ENCODE measurements around the gene CCDC80. TPM values are rescaled to one million over a fixed set of nuclear protein-coding genes. Genes with fewer than 3 reads are reported as not detected.
"Not testable (repeated sequence)": the region's sequence is repeated elsewhere in the genome, so short reads cannot be mapped to it uniquely, and the experiment has no call there.

CCDC80 gene
- polyA plus RNA-seq, 1 donor, result 27.6 TPM

DNA sequence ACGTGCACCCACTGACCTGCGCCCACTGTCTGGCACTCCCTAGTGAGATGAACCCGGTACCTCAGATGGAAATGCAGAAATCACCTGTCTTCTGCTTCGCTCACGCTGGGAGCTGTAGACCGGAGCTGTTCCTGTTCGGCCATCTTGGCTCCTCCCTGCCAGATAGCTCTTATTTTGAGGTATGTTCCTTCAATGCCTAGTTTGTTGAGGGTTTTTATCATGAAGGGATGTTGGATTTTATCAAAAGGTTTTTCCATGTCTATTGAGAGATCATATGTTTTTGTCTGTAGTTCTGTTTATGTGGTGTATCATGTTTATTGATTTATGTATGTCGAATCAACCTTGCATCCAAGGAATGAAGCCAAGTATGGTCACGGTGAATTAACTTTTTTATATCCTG is 24.1 kb upstream of the CCDC80 start:
- H3K9me3 ChIP-seq (ENCODE audit: control insufficient read depth, low read depth, low read length); H3K4me1 ChIP-seq (ENCODE audit: control insufficient read depth, insufficient read depth, low read length); H3K27ac ChIP-seq (ENCODE audit: low read length); H3K36me3 ChIP-seq (ENCODE audit: control insufficient read depth, insufficient read depth, low read length); DNase-seq; H3K27me3 ChIP-seq (ENCODE audit: control insufficient read depth, insufficient read depth, low read length); H3K4me3 ChIP-seq (ENCODE audit: low read length): not testable (repeated sequence)
- WGBS (ENCODE audit: insufficient coverage, low lambda C conversion rate), result 95% methylated on average over 4 of the region's 9 CpGs

DNA sequence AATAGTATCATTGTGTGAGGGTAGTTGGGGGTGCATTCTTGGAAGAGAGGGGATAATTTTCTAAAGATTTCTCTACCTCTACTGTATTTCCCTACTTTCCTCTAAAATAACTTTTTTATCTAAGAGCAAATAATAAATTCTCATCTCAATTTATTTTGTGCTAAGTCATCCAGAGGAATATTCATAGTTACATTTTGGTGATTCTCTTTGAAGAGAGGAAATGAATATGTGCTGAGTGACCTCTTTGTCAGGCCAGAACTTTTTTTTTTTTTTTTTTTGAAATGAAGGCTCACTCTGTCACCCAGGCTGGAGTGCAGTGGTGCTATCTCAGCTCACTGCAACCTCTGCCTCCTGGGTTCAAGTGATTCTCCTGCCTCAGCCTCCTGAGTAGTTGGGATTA is 15.1 kb upstream of the CCDC80 start:
- no peaks in the 10 kb centered on the region for H3K9me3 ChIP-seq (ENCODE audit: control insufficient read depth, low read depth, low read length)
- H3K4me1 ChIP-seq (ENCODE audit: control insufficient read depth, insufficient read depth, low read length), result no peaks in the 10 kb centered on the region
- no peak overlapping the region for H3K4me3 ChIP-seq (ENCODE audit: low read length)
- no peaks in the 10 kb centered on the region for H3K27me3 ChIP-seq (ENCODE audit: control insufficient read depth, insufficient read depth, low read length)
- no peaks in the 10 kb centered on the region for H3K36me3 ChIP-seq (ENCODE audit: control insufficient read depth, insufficient read depth, low read length)
- DNase-seq, result no peak
- no peak overlapping the region for H3K27ac ChIP-seq (ENCODE audit: low read length)

DNA sequence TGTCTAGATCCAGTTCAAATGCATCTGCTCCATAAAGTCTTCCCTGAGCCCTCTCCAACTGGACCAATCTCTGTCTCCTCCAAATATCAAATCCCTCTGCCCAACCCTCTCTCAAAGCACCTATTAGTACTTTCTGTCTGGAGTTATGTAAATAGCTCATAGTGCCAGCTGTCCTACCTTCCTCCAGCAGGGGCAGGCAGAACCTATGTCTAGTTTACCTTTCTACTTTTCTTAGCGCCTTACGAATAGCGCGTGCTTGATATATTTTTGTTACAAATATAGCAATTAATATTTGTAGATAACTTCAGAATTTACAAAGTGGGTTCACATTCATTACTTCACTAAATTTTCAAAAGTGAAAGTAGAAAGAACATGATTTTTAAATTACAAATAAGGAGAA is 14.0 kb upstream of the CCDC80 start:
- no peak for DNase-seq
- no peaks in the 10 kb centered on the region for H3K9me3 ChIP-seq (ENCODE audit: control insufficient read depth, low read depth, low read length)
- H3K27me3 ChIP-seq (ENCODE audit: control insufficient read depth, insufficient read depth, low read length), result no peaks in the 10 kb centered on the region
- 100% methylated on average over 4 of the region's 4 CpGs for WGBS (ENCODE audit: insufficient coverage, low lambda C conversion rate)
- H3K4me3 ChIP-seq (ENCODE audit: low read length), result no peak overlapping the region
- H3K27ac ChIP-seq (ENCODE audit: low read length), result no peak overlapping the region
- H3K36me3 ChIP-seq (ENCODE audit: control insufficient read depth, insufficient read depth, low read length), result no peaks in the 10 kb centered on the region
- H3K4me1 ChIP-seq (ENCODE audit: control insufficient read depth, insufficient read depth, low read length), result no peaks in the 10 kb centered on the region

DNA sequence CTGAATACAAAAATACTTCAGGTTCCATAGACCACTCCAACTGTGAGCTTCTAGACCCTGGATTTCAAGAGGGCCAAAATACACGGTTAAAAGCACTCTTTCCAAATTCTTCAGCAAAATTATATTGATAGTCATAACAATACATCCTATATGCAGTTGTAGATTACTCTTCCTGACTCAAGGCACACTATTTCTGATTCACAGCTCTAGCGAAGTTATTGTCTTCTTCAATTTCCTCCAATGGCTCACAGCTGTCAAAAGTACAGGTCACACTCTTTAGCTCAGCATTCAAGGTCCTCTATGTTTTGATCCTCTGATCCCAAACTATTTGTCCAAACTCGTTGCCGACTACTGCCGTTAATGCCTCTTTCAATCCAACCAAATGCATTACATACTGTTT is 13.5 kb upstream of the CCDC80 start:
- Histone ChIP-seq H3K36me3 (ENCODE audit: control insufficient read depth, insufficient read depth, low read length) (no peaks in the 10 kb centered on the region), H3K27me3 (ENCODE audit: control insufficient read depth, insufficient read depth, low read length) (no peaks in the 10 kb centered on the region)

DNA sequence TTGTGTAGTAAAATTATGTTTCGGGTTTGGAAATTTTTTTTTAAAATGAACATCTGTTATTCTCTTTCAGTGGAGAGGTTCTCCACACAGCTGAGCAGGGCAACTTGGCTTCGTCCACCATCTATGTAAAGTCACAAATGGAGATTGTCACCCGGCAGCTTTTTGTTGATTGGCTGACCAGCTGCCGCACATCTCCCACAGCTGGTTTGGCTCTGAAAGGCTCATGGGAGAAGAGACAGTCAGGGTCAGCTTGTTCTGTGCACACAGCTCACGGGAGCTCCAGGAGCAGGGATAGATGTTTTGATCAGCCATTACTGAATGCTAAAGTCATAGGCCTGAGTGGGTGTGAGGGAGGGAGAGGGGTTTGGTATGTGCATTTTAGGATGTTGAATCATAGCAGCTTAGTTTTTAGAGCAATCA is 12.9 kb upstream of the CCDC80 start:
- Histone ChIP-seq H3K27ac (ENCODE audit: low read length) (no peak overlapping the region), H3K9me3 (ENCODE audit: control insufficient read depth, low read depth, low read length) (no peaks in the 10 kb centered on the region), H3K4me3 (ENCODE audit: low read length) (no peak overlapping the region), H3K36me3 (ENCODE audit: control insufficient read depth, insufficient read depth, low read length) (no peaks in the 10 kb centered on the region), H3K27me3 (ENCODE audit: control insufficient read depth, insufficient read depth, low read length) (no peaks in the 10 kb centered on the region), H3K4me1 (ENCODE audit: control insufficient read depth, insufficient read depth, low read length) (no peaks in the 10 kb centered on the region)
- no peak for DNase-seq
- WGBS (ENCODE audit: insufficient coverage, low lambda C conversion rate), result no CpG with 5 or more reads among the region's 5 CpGs

More for the DNA sequence above, 13.5 kb upstream of the CCDC80 start:
- no peaks in the 10 kb centered on the region for H3K9me3 ChIP-seq (ENCODE audit: control insufficient read depth, low read depth, low read length)
- H3K27ac ChIP-seq (ENCODE audit: low read length), result no peak overlapping the region
- H3K4me1 ChIP-seq (ENCODE audit: control insufficient read depth, insufficient read depth, low read length), result no peaks in the 10 kb centered on the region
- H3K4me3 ChIP-seq (ENCODE audit: low read length), result no peak overlapping the region
- no peak for DNase-seq
- WGBS (ENCODE audit: insufficient coverage, low lambda C conversion rate), result 100% methylated on average over 3 of the region's 5 CpGs

DNA sequence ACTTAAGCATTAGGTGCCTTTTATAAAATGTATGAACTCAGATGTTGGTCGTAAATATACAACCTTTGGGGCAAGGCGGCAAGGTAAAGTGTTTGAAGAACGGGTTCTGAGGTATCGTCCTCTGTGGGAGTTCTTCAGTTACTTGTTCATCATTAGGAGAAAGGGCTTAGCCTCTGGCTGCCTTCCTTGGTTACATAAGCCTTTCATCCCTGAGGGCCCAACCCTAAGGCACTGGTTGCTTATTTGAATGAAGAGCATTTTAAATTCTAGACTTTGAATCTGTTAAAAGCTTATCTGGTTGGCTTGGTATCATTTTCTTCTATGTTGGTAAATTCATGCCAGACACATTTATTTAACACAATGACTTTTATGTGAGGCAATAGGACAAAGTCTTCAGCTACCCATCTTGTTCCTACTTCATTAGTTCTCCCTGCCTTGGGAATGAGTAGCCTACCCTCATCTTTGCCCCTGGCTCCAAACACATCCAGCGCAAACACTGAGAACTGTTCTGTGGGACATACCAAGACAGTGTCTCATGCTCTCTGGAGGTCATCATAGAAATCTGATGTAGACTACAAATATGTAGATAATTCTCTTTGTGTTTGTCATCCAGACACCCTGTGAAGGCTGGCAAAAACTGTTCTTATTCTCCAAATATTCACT is 12.4 kb upstream of the CCDC80 start:
- 0% methylated on average over 1 of the region's 5 CpGs for whole genome bisulfite sequencing (ENCODE audit: insufficient coverage, low lambda C conversion rate)
- no peaks in the 10 kb centered on the region for H3K9me3 ChIP-seq (ENCODE audit: control insufficient read depth, low read depth, low read length)
- H3K27ac ChIP-seq (ENCODE audit: low read length), result no peak overlapping the region
- H3K36me3 ChIP-seq (ENCODE audit: control insufficient read depth, insufficient read depth, low read length), result no peaks in the 10 kb centered on the region
- DNase-seq, result no peak
- no peak overlapping the region for H3K4me3 ChIP-seq (ENCODE audit: low read length)
- H3K4me1 ChIP-seq (ENCODE audit: control insufficient read depth, insufficient read depth, low read length), result no peaks in the 10 kb centered on the region
- H3K27me3 ChIP-seq (ENCODE audit: control insufficient read depth, insufficient read depth, low read length), result no peaks in the 10 kb centered on the region

DNA sequence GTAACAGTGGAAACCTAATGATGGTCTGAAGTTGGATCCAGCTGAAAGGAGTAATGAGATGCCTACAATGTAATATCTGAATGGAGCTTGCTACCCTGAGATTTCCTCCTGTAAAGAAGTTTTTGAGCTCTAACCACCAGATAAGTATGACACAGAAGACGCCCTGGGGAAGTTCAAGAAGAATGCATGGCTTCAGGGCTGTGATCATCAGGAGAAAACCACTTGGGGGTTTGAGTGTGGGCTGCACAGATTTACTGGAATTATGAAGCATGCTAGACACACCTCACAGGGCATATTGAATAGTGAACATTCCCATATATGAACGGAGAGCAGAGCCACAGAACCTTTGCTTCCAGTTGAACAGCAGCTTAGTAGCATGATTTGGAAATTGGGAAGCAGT is 10.6 kb upstream of the CCDC80 start:
- Histone ChIP-seq H3K4me3 (ENCODE audit: low read length) (no peak overlapping the region), H3K4me1 (ENCODE audit: control insufficient read depth, insufficient read depth, low read length) (no peaks in the 10 kb centered on the region), H3K9me3 (ENCODE audit: control insufficient read depth, low read depth, low read length) (no peaks in the 10 kb centered on the region), H3K27me3 (ENCODE audit: control insufficient read depth, insufficient read depth, low read length) (no peaks in the 10 kb centered on the region), H3K36me3 (ENCODE audit: control insufficient read depth, insufficient read depth, low read length) (no peaks in the 10 kb centered on the region), H3K27ac (ENCODE audit: low read length) (no peak overlapping the region)
- DNase-seq, result no peak
- WGBS (ENCODE audit: insufficient coverage, low lambda C conversion rate), result no CpG with 5 or more reads among the region's 2 CpGs

DNA sequence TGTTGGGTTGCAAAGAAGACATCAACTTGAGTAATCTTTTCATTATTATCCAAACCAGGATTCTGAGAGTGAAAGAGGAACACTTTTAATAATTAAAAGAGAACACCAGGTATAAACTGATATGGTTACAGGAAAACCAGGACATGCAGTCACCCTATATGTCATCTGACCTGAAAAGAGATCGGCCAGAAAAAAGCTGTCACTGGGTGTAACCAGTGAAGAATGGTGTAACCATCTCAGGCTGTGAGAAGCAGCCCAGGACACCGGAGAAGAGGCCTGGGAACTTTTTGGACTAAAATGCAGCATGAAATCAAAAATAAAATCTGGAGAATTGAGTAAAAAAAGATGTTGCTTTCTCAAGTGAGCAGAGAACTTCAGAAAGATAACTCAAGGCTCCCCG is 10.1 kb upstream of the CCDC80 start:
- no peak overlapping the region for H3K4me3 ChIP-seq (ENCODE audit: low read length)
- DNase-seq, result no peak
- no CpG with 5 or more reads among the region's 3 CpGs for WGBS (ENCODE audit: insufficient coverage, low lambda C conversion rate)
- no peaks in the 10 kb centered on the region for H3K27me3 ChIP-seq (ENCODE audit: control insufficient read depth, insufficient read depth, low read length)
- no peaks in the 10 kb centered on the region for H3K9me3 ChIP-seq (ENCODE audit: control insufficient read depth, low read depth, low read length)
- H3K36me3 ChIP-seq (ENCODE audit: control insufficient read depth, insufficient read depth, low read length), result no peaks in the 10 kb centered on the region
- H3K27ac ChIP-seq (ENCODE audit: low read length), result no peak overlapping the region
- no peaks in the 10 kb centered on the region for H3K4me1 ChIP-seq (ENCODE audit: control insufficient read depth, insufficient read depth, low read length)

DNA sequence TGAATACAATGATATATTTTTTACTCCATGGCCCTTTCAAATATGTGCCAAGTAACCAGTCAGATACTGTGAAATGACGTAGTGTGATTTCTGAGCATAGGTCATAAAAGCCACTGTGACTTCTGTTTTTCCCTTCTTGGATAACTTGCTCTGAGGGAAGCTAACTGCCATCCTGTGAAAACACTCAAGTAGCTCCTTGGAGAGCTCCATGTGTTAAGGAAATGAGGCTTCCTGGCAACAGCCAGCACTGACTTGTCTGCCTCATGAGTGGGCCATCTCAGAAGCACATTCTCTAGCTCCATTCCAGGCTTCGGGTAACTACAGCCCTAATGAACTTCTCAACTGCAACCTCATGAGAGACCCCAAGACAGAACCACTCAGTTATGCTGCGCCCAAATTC is 9.5 kb upstream of the CCDC80 start:
- DNase-seq, result no peak
- Histone ChIP-seq H3K27ac (ENCODE audit: low read length) (no peak overlapping the region), H3K4me1 (ENCODE audit: control insufficient read depth, insufficient read depth, low read length) (no peaks in the 10 kb centered on the region), H3K36me3 (ENCODE audit: control insufficient read depth, insufficient read depth, low read length) (no peaks in the 10 kb centered on the region), H3K4me3 (ENCODE audit: low read length) (no peak overlapping the region), H3K9me3 (ENCODE audit: control insufficient read depth, low read depth, low read length) (no peaks in the 10 kb centered on the region), H3K27me3 (ENCODE audit: control insufficient read depth, insufficient read depth, low read length) (no peaks in the 10 kb centered on the region)
- WGBS (ENCODE audit: insufficient coverage, low lambda C conversion rate), result no CpG with 5 or more reads among the region's 3 CpGs

DNA sequence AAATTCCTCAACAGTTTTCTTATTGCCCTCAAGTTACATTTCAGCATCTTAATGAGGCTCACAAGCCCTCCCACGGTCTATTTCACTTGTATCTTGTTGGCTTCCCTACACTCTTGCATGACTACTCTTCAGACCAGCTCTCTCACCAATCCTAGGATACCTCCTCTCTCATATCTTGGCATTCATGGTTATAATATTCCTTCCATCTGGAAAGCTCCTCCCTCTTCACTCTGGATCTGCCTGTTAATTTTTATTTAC is 8.5 kb upstream of the CCDC80 start:
- Histone ChIP-seq H3K4me3 (ENCODE audit: low read length) (no peak overlapping the region), H3K27me3 (ENCODE audit: control insufficient read depth, insufficient read depth, low read length) (peaks cover 3% of the 10 kb centered on the region), H3K27ac (ENCODE audit: low read length) (no peak overlapping the region), H3K4me1 (ENCODE audit: control insufficient read depth, insufficient read depth, low read length) (no peaks in the 10 kb centered on the region), H3K9me3 (ENCODE audit: control insufficient read depth, low read depth, low read length) (no peaks in the 10 kb centered on the region), H3K36me3 (ENCODE audit: control insufficient read depth, insufficient read depth, low read length) (no peaks in the 10 kb centered on the region)
- 60% methylated on average over 1 of the region's 1 CpG for WGBS (ENCODE audit: insufficient coverage, low lambda C conversion rate)
- DNase-seq, result no peak

DNA sequence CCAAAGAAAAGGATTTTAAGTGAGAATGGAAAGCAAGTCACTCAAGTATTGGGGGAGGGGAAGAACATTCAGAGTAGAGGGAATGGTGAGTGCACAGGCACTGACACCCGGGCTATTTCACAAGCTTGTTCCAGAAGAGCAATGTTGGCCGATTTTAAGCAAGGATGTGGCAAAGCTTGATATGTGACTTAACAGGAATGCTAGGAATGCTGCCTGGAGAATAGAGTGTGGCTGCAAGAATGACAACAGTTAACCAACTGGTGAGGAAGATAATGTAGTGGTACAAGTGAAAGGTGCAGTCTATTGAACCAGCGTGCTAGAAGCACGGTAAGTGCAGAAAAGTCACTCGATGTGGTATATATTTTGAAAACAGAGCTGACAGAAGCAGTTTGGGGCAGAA is 6.2 kb upstream of the CCDC80 start:
- DNase-seq, result no peak
- H3K27me3 ChIP-seq (ENCODE audit: control insufficient read depth, insufficient read depth, low read length), result peaks cover 4% of the 10 kb centered on the region
- H3K9me3 ChIP-seq (ENCODE audit: control insufficient read depth, low read depth, low read length), result no peaks in the 10 kb centered on the region
- no peaks in the 10 kb centered on the region for H3K4me1 ChIP-seq (ENCODE audit: control insufficient read depth, insufficient read depth, low read length)
- no peak overlapping the region for H3K4me3 ChIP-seq (ENCODE audit: low read length)
- H3K27ac ChIP-seq (ENCODE audit: low read length), result no peak overlapping the region
- no CpG with 5 or more reads among the region's 5 CpGs for WGBS (ENCODE audit: insufficient coverage, low lambda C conversion rate)
- H3K36me3 ChIP-seq (ENCODE audit: control insufficient read depth, insufficient read depth, low read length), result no peaks in the 10 kb centered on the region
